GM19099 (cell line): ENCODE data around the gene PRM1.

Experiments used
- POLR2A ChIP-seq: IDR thresholded peaks from 3 replicates; pipeline ENCODE4 v1.6.1; 2011; ENCODE audit warnings: low read depth; ENCODE audit not compliant: insufficient read length; ENCODE audit errors: extremely low read depth

The PRM1 gene

DNA sequence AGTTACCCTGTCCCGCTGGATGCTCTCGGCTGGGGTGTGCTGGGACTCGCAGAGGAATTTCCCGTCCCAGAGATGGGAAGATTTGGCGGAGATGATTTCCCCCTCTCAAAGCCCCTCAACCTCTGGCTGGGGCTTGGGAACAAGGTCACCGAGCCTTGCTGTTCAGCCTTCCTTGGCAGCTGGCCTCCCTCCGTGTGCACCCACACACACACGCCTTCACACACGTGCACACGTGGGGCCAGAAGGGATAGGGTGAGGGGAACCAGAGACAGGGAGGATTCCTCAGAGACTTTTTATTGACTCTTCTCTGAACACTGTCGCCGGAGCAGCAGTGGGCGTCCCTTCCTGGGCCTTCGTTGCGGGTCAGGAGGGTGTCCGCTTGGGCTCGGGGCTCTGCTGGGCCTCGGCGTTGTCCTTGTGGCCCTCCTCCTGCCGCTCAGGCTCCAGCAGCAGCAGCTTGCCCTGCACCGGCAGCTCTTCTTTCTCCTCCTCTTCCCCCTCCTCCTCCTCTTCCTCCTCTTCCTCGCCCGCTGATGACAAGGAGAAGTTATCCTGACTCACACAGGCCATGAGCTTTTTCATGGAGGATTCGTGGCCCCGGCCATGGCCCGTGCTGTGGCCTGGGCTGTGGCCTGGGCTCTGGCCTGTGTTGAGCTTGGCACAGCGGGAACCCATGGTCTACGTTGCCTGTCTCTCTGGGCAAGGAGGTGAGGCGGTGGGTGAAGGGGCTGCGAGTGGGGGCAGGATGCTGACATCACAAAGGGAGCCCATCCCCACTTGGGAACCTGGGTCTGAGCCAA is 8.0 kb downstream of the PRM1 start, which contains the start of gene PRM3:
Gene PRM3 (minus strand): TSS at position 709 of the 800 bp plus-strand sequence. CDS start 34 bp downstream, at position 675.
- no peak for TF ChIP-seq POLR2A

DNA sequence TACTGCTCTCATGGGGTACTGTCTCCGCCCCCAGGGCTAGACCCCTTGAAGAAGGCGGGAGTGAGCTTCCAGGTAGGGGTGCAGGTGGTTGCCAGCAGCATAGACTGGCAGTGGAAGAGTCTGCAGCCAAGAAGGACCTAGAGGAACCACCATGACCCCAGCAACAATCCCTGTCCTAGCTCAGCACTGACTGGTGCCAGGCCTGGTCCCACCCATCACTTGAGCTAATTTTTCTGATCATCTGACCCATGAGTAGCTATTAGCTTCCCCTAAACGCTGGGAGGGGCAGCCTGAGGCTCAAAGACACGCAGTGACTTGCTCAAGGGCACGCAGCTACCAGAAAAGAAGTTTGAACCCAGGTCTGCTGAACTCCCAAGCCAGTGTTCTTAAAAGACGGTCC is 8.6 kb downstream of the PRM1 start:
- no peak for TF ChIP-seq POLR2A

DNA sequence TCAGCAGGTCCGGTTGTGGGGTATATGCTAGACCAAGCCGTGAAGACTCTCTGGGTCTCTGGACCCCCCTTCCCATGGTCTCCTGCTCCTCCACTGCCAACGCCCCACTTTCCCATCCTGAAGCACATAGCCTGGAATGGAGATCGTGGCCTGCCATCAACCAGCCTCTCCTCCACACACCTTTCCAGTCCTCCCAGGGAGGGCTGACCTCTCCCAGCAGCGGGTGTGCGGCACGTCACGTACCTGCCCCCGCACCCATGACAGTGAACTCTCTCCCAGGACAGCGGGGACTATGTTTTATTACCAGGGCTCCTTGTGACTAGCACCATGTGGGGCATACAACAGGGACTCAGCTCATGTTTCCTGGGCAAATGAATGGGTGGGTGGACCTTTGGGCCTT is 9.5 kb downstream of the PRM1 start:
- TF ChIP-seq POLR2A = no peak

DNA sequence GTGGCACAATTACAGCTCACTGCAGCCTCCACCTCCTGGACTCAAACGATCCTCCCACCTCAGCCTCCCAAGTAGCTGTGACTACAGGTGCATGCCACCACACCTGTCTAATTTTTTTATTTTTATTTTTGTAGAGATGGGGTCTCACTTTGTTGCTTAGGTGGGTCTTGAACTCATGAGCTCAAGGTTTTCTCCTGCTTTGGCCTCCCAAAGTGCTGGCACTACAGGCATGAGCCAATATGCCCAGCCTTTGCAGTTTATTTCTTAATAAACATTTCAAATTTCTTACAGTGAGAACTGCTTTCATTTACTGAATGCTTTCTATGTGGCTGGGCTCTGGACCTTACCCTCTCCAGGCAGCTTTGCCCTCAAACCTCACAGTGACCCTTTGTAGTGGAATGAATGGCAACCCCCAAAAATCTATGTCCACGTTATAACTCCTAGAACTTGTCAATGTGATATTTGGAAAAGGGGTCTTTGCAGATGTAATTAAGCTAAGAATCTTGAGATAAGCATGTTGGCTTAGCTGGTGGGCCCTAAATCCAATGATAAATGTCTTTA is 10.4 kb downstream of the PRM1 start:
- no peak for TF ChIP-seq POLR2A

DNA sequence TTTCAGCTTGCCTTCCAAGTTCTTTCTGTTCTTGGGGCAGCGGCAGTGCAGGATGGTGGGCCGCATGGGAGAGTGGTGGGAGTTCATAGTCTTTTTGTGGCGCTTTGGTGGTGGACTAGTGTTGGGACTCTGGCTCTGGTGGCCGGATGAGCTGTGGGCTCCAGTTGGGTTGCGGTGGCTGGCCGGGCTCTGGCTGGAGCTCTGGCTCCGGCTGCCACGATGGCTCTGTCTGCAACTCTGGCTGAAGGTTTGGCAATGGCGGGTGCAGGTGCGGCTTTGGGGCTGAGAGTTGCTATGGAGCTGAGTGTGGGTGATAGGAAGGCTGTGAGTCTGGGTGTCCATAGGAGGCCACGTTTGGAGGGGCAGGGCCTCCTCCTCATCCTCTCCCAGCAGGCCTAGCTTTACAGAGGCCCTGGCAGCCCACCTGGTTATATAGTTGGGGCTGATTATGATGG is 12.2 kb downstream of the PRM1 start, which contains the start of gene TNP2:
Gene TNP2 (minus strand): TSS at position 405 of the 455 bp plus-strand sequence. CDS start 63 bp downstream, at position 342.
- TF ChIP-seq POLR2A = no peak

DNA sequence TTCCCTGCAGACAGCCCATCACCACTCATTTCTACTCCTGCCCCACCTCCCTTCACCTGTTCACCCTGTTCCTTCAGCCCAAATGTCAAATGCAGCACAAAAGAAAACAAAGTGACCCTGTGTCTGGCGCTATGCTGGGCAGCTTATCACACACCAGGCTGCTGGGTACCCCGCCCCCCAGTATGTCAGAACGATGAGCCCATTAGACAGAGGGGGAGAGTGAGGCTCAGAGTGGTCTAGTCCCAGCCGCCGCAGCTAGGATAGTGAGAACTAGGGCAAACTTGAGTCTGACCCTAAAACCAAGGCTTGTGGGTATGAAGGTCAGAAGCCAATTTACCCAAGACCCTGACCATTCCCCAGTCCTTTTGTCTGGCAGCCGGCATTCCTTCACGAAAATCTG is 16.0 kb downstream of the PRM1 start:
- TF ChIP-seq POLR2A = no peak

DNA sequence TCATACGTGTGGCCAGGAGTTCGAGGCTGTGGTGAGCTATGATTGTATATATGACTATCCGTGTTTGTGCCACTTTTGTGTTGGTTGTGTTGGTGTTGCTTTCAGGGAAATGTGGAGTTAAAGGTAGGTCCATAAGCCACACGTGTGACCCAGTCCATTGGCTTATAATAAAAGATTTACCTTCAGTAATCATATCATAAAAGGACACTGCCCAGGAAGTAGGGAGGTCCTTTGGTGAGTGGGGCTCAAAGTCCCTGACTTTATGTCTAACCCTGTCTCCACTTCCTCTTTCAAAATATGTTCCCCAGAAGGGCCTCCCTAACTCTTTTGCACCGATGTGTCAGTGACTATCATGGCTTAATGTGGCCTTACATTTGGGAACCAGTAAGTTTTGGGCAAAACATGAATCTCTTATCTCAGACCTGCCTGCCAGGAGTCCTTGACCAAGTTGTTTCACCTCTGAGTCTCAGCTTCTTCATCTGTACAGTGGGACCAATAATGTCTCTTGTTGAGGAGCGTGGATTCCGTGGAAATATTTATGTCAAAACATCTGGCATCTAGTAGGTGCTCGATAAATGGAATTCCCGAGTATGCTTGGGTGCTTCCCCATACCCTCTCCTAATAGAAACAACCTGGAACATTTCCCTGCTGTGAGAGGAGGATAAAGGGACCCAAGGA is 16.8 kb downstream of the PRM1 start:
- TF ChIP-seq POLR2A = no peak

DNA sequence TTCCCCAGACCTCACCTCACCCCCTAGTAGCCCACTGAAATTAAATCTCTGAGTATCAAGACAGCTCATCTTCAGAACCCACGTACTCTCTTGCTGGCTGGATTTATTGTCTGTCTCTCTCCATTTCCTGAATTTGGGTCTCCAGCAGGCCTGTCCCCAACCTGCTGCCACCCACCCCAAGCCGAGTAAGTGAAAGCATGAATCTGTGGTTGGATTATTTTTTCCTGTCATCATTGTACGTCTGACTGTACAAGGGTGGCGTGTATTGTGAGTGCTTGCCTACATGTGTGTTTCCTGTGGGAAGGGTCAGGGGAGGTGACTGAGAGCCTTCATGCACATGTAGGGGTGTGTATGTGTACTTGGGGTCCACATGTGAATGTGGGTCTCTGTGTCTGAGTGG is 17.4 kb downstream of the PRM1 start:
- TF ChIP-seq POLR2A = no peak

DNA sequence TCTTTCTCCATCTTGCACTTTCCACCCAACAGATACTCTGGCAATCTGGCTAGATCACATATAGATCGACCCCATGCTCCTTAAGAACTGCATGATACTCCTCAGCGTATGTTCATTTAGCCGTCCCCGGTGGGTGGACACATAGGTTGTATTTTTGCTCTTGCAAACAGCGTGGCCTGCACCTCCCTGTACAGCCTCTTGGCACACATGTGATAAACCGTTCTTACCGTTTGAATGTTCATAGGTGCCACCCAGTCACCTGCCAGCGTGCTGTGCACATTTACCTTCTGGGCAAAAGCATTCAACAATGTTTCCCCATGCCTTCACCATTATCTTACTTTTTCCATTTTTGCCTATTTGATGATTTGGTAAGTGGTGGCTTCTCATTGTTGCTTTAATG is 18.2 kb downstream of the PRM1 start:
- TF ChIP-seq POLR2A = no peak

DNA sequence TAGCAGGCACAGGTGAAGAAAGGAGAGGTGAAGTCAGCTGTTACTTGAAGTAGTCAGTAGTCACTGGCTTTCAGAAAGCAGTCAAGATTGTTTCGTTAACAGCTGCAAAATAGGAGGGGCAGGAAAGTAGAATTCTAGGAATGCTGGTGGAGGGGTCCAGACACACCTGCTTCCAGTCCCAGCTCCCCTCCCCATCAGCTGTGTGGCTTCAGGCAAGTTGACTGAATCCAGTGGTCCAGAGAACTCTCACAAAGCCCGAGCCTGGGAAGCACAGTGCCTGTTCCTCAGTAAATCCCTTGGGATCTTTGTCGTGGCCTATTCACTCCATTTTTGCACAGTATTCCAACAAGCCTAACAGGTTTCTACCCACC is 20.5 kb downstream of the PRM1 start:
- no peak for TF ChIP-seq POLR2A

DNA sequence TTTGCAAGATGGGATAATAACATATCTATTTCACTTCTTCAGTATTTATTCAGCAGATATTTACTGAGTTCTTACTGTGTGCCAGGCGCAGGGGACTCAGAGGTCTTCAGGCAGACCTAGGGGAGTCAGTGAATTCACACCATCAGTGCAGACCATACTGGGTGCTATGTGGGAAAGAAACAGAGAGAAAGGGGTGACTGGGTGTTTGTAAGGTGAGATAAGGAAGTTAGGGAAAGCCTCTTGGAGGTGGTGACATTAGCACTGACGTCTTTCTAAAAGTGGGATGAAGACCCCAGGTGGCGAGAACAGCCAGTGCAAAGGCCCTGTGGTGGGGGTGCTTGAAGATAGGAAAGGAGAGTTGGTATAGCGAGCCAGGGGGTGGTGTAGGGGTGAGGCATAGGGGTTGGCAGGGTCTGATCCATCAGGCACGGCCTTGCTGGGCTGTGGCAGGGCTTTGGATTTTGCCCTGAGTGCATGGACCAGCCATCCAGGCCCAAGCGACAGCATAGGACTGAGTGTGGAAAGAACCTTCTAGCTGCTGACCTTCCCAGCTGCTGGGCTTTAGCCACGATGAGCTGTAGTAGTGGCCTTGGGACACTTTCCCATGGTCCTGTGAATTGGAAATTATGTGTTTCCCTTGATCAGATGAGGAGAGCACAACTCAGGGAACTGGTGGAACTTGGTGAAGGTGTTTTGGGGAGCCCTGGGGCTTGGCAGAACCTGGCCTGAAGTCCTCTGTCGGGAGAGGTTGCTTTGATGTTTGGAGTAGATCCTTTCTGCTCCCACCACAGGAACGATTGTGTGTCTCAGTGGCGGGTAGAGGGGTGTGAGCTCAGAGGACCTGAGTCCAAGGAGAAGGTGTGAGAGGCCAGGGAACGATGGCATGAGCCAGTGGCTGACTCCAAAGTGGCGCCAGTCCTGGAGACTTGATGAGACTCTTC is 21.2 kb downstream of the PRM1 start:
- TF ChIP-seq POLR2A = no peak

DNA sequence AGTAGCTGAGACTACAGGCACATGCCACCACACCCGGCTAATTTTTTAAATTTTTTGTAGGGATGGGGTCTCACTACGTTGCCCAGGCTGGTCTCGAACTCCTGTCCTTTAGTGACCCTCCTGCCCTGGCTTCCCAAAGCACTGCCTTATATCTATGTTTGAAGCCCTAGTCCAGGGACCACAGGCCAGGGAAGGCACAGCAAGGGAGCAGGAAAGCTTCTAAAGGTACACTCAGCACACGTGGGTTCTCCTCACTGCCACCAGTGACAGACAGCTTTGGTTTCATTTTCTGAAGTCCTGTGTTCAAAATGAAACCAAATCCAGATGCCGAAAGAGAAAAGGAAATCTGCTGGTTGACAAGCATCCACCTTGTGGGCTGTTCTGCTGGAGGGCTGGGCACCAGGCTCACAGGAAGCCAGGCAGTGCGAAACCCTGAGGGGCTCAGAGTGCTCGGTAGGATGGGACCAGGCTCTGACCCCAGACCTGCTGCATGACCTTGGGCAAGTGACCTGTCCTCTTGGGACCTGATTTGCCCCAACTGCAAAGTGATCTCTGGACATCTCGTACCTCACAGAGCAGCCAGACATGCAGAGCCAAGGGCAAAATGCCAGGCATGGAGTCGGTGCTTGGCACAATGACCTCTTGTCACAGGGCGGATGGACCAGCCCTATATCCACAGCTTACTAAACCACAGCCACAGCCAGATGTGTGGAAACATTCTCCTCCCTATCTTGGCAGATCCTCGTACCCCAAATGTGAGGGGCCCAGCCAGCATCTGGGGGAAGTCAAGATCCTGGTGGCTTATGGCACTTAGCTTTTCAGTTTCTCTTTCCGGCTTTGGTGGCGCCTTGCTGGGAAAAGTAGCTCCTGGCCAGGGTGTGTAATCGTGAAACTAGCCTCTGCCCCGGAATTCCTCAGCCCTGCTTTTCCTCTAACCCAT is 22.3 kb downstream of the PRM1 start:
- no peak for TF ChIP-seq POLR2A

DNA sequence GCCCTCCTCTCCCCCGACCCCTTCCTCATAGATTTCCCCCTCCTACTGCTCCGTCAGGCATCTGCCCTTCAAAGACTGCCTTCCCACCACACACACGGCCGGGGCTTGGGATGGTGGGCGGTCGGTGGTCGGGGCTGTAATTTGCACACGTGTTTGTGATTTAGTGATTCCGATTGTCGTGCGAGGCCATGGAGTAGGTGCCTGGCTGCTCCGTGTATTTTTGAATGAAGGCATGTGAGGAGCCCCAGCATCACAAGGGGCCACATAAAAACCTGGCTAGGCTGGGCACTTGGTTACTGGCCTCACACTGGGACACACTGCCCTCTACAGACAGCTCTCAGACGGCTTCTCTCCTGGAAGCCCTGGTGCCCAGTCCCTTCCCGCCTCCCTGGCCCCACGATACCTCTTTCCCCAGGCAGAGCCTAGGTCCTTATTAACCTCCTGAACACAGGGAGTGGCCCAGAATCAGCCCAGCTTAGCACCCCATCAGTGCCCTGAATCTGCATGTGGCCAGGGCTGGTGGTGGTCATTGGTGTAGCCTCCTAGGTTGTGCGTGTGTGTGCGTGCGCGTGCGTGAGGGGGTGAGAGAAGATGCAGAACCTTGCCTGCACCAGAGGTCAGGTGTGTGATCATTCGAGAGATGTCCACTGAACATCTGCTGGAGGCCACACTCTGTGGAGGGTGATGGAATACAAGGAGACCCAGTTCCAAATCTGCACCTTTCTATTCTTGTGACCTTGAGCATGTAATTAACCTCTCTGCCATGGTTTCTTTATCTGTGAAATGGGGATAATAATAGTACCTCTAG is 23.8 kb downstream of the PRM1 start:
- TF ChIP-seq POLR2A = no peak
